ENCODE measurements around the gene PFDN2.

GRCh38 chr1:161052899-161053298 lies 64.9 kb downstream of the PFDN2 start:
- no peak for TF ChIP-seq EZH2 (IDR thresholded peaks at IDR 0.05; ENCODE audit: borderline replicate concordance)
- TF ChIP-seq, protein P1, sequence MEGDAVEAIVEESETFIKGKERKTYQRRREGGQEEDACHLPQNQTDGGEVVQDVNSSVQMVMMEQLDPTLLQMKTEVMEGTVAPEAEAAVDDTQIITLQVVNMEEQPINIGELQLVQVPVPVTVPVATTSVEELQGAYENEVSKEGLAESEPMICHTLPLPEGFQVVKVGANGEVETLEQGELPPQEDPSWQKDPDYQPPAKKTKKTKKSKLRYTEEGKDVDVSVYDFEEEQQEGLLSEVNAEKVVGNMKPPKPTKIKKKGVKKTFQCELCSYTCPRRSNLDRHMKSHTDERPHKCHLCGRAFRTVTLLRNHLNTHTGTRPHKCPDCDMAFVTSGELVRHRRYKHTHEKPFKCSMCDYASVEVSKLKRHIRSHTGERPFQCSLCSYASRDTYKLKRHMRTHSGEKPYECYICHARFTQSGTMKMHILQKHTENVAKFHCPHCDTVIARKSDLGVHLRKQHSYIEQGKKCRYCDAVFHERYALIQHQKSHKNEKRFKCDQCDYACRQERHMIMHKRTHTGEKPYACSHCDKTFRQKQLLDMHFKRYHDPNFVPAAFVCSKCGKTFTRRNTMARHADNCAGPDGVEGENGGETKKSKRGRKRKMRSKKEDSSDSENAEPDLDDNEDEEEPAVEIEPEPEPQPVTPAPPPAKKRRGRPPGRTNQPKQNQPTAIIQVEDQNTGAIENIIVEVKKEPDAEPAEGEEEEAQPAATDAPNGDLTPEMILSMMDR (IDR thresholded peaks at IDR 0.05; ENCODE audit: poor library complexity) = no peak
- TF ChIP-seq EZH2phosphoT487 (IDR thresholded peaks at IDR 0.05; ENCODE audit: low read depth, severe bottlenecking, unreplicated experiment) = no peak
